Body of pancreas (tissue), 4 donors: Measurements from ENCODE around the gene PRKAG2.

ENCODE experiments used
- POLR2A ChIP-seq, 3 donors: fragments of 450-650 bp; IDR thresholded peaks; one replicate each; pipeline ENCODE4 v1.6.1; 2016; ENCODE audit warnings: antibody characterized with exemption in 3 of 3, mild to moderate bottlenecking in 2 of 3
- TF ChIP-seq, protein P1 (sequence below), 7 experiments: fragments of 450-650 bp in 4 of 7; fragments of 200-600 bp in 3 of 7; sonication (generic) in 3 of 7; IDR thresholded peaks; one replicate each; pipeline ENCODE4 v1.5.1; 2016 to 2019; ENCODE audit warnings: antibody characterized with exemption in 7 of 7

GRCh38 chr7:151680810-151681209 lies 196.1 kb downstream of the PRKAG2 start:
- TF ChIP-seq, protein P1, sequence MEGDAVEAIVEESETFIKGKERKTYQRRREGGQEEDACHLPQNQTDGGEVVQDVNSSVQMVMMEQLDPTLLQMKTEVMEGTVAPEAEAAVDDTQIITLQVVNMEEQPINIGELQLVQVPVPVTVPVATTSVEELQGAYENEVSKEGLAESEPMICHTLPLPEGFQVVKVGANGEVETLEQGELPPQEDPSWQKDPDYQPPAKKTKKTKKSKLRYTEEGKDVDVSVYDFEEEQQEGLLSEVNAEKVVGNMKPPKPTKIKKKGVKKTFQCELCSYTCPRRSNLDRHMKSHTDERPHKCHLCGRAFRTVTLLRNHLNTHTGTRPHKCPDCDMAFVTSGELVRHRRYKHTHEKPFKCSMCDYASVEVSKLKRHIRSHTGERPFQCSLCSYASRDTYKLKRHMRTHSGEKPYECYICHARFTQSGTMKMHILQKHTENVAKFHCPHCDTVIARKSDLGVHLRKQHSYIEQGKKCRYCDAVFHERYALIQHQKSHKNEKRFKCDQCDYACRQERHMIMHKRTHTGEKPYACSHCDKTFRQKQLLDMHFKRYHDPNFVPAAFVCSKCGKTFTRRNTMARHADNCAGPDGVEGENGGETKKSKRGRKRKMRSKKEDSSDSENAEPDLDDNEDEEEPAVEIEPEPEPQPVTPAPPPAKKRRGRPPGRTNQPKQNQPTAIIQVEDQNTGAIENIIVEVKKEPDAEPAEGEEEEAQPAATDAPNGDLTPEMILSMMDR (IDR thresholded peaks at IDR 0.05) = no peak
- no peak for TF ChIP-seq POLR2A (IDR thresholded peaks at IDR 0.05)
